Prostate gland (tissue), 2 donors: ENCODE results near the gene LILRB2.

Experiments used
- POLR2A ChIP-seq: fragments of 450-650 bp; IDR thresholded peaks from one replicate; pipeline ENCODE4 v1.6.1; 2016; ENCODE audit warnings: antibody characterized with exemption, mild to moderate bottlenecking
- POLR2AphosphoS5 ChIP-seq: sonication (generic); formaldehyde crosslinking; IDR thresholded peaks from one replicate; pipeline ENCODE4 v1.6.1; 2017; ENCODE audit warnings: antibody characterized with exemption
- TF ChIP-seq, protein P1 (sequence below), 4 experiments: fragments of 200-600 bp in 2 of 4; fragments of 450-650 bp in 2 of 4; sonication (generic) in 2 of 4; IDR thresholded peaks; 1 replicate in 3 of 4; 2 replicates in 1 of 4; pipeline ENCODE4 v1.5.1; 2016 to 2019; ENCODE audit warnings: antibody characterized with exemption in 4 of 4, mild to moderate bottlenecking in 2 of 4, moderate library complexity in 2 of 4

- TF ChIP-seq, protein P1, sequence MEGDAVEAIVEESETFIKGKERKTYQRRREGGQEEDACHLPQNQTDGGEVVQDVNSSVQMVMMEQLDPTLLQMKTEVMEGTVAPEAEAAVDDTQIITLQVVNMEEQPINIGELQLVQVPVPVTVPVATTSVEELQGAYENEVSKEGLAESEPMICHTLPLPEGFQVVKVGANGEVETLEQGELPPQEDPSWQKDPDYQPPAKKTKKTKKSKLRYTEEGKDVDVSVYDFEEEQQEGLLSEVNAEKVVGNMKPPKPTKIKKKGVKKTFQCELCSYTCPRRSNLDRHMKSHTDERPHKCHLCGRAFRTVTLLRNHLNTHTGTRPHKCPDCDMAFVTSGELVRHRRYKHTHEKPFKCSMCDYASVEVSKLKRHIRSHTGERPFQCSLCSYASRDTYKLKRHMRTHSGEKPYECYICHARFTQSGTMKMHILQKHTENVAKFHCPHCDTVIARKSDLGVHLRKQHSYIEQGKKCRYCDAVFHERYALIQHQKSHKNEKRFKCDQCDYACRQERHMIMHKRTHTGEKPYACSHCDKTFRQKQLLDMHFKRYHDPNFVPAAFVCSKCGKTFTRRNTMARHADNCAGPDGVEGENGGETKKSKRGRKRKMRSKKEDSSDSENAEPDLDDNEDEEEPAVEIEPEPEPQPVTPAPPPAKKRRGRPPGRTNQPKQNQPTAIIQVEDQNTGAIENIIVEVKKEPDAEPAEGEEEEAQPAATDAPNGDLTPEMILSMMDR (IDR thresholded peaks at IDR 0.05): no peak
- no peak for TF ChIP-seq POLR2A
- no peak for TF ChIP-seq POLR2AphosphoS5
These were observed 17.6 kb upstream of the LILRB2 start for GRCh38 chr19:54298357-54299125.
